Fibroblast of lung (primary cell): ENCODE measurements around the gene LRRC71. TPM values are rescaled to one million over a fixed set of nuclear protein-coding genes. Genes with fewer than 3 reads are reported as not detected.

Experiments used
- DNase-seq, 2 donors: peaks; one replicate each; pipeline versions ENCODE4 v3.0.0 to v3.0.0-alpha.2; 2010; ENCODE audit warnings: low read depth in 2 of 2
- H2AFZ ChIP-seq: 2 replicates; pipeline ENCODE4 v1.5.1; 2012; ENCODE audit warnings: low read length, control low read depth, inconsistent platforms
- H3K27ac ChIP-seq: 2 replicates; pipeline ENCODE4 v1.5.1; 2011; ENCODE audit warnings: low read length, control low read depth; ENCODE audit not compliant: insufficient read depth
- H3K27me3 ChIP-seq: 2 replicates; pipeline ENCODE4 v1.5.1; 2011; ENCODE audit warnings: mild to moderate bottlenecking, low read length; ENCODE audit not compliant: control insufficient read depth, insufficient read depth
- H3K36me3 ChIP-seq: 2 replicates; pipeline ENCODE4 v1.5.1; 2011; ENCODE audit warnings: low read length; ENCODE audit not compliant: control insufficient read depth, insufficient read depth
- H3K4me1 ChIP-seq: 2 replicates; pipeline ENCODE4 v1.5.1; 2011; ENCODE audit warnings: low read length; ENCODE audit not compliant: control insufficient read depth, insufficient read depth; ENCODE audit errors: extremely low read depth
- H3K4me2 ChIP-seq: 2 replicates; pipeline ENCODE4 v1.5.1; 2011; ENCODE audit warnings: low read length, control low read depth; ENCODE audit not compliant: insufficient read depth; ENCODE audit errors: extremely low read depth
- H3K4me3 ChIP-seq, 4 experiments: fragments of 200-600 bp in 1 of 4; sonication (generic) in 1 of 4; replicated peaks in 1 of 4; 2 replicates each; pipeline ENCODE4 v1.5.1; 2011 to 2016; ENCODE audit warnings: low read length in 4 of 4, low read depth in 3 of 4, mild to moderate bottlenecking in 3 of 4, control low read depth in 2 of 4, inconsistent platforms in 1 of 4, mixed read lengths in 1 of 4; ENCODE audit not compliant: insufficient read depth in 1 of 4; ENCODE audit errors: control extremely low read depth in 1 of 4
- H3K79me2 ChIP-seq: 2 replicates; pipeline ENCODE4 v1.5.1; 2012; ENCODE audit warnings: mild to moderate bottlenecking, low read length, inconsistent platforms; ENCODE audit not compliant: control insufficient read depth, insufficient read depth
- H3K9ac ChIP-seq: 2 replicates; pipeline ENCODE4 v1.5.1; 2011; ENCODE audit warnings: mild to moderate bottlenecking, low read length, control low read depth; ENCODE audit not compliant: insufficient read depth
- H3K9me3 ChIP-seq: 2 replicates; pipeline ENCODE4 v1.5.1; 2012; ENCODE audit warnings: low read depth, low read length; ENCODE audit not compliant: control insufficient read depth, insufficient read depth
- H4K20me1 ChIP-seq: 2 replicates; pipeline ENCODE4 v1.5.1; 2011; ENCODE audit warnings: low read length; ENCODE audit not compliant: control insufficient read depth, insufficient read depth; ENCODE audit errors: extremely low read depth
- CTCF ChIP-seq, 2 donors: IDR thresholded peaks in 1 of 2; conservative IDR thresholded peaks in 1 of 2; 1 replicate in 1 of 2; 2 replicates in 1 of 2; pipeline ENCODE4 v1.5.1; 2011 to 2012; ENCODE audit warnings: low read length in 2 of 2, control low read depth in 1 of 2, inconsistent platforms in 1 of 2, low read depth in 1 of 2, mild to moderate bottlenecking in 1 of 2
- EZH2 ChIP-seq: IDR thresholded peaks from 2 replicates; pipeline ENCODE4 v1.5.1; 2012; ENCODE audit warnings: low read length, control low read depth, mild to moderate bottlenecking; ENCODE audit errors: missing control alignments
- polyA plus RNA-seq, 2 donors: library from polyadenylated mRNA; depleted of rRNA in 1 of 2; stranded (reverse) in 1 of 2; unstranded in 1 of 2; fragments of >200 nt; gene quantifications; 2 replicates each; pipeline ENCODE4 v1.2.1, GENCODE V29; 2011 to 2012; ENCODE audit warnings: missing spikeins in 1 of 2
- total RNA-seq: library from RNA; depleted of rRNA; stranded (reverse); fragments of >200 nt; gene quantifications from 2 replicates; pipeline ENCODE4 v1.2.1, GENCODE V29; 2014

Gene LRRC71
- total and polyA plus RNA-seq, 2 donors (not counting 1 experiment from before 2014, with no cell fraction given), result 1.8 TPM; not detected in 1

GRCh38 chr1:156912310-156912709 is 8.1 kb upstream of the LRRC71 start:
- Histone ChIP-seq H3K27ac (no peak overlapping the region), H4K20me1 (no peaks in the 10 kb centered on the region), H3K36me3 (peaks cover 37% of the 10 kb centered on the region), H3K4me3 (no peak overlapping the region), H3K4me1 (peaks cover 13% of the 10 kb centered on the region), H3K9ac (no peak overlapping the region), H3K27me3 (no peaks in the 10 kb centered on the region), H3K9me3 (no peaks in the 10 kb centered on the region), H3K4me2 (no peak overlapping the region), H2AFZ (no peak overlapping the region), H3K79me2 (no peaks in the 10 kb centered on the region)
- DNase-seq, result no peak
- TF ChIP-seq CTCF (conservative IDR thresholded peaks at IDR 0.05 in 1 of 2, IDR thresholded peaks at IDR 0.05 in 1 of 2; ENCODE audit: low read depth in 1 of 2, low read length in 2 of 2) (no peak), EZH2 (no peak)

- TF ChIP-seq EZH2 (no peak), CTCF (conservative IDR thresholded peaks at IDR 0.05 in 1 of 2, IDR thresholded peaks at IDR 0.05 in 1 of 2; ENCODE audit: low read depth in 1 of 2, low read length in 2 of 2) (no peak)
- no peak overlapping the region for H3K4me3 ChIP-seq
- H3K36me3 ChIP-seq, result peaks cover 34% of the 10 kb centered on the region
- no peak overlapping the region for H3K9ac ChIP-seq
- no peak overlapping the region for H3K27ac ChIP-seq
- no peaks in the 10 kb centered on the region for H3K9me3 ChIP-seq
- H2AFZ ChIP-seq, result no peak overlapping the region
- H3K27me3 ChIP-seq, result no peaks in the 10 kb centered on the region
- no peaks in the 10 kb centered on the region for H4K20me1 ChIP-seq
- H3K79me2 ChIP-seq, result no peaks in the 10 kb centered on the region
- no peak overlapping the region for H3K4me2 ChIP-seq
- H3K4me1 ChIP-seq, result peaks cover 10% of the 10 kb centered on the region
- DNase-seq, result no peak
Measured at GRCh38 chr1:156912861-156913808, 7.3 kb upstream of the LRRC71 start.

- Histone ChIP-seq H3K4me2 (no peak overlapping the region), H3K27me3 (no peaks in the 10 kb centered on the region), H3K9ac (no peak overlapping the region), H3K4me3 (no peak overlapping the region), H3K36me3 (peaks cover 28% of the 10 kb centered on the region), H3K4me1 (peaks cover 10% of the 10 kb centered on the region), H3K79me2 (no peaks in the 10 kb centered on the region), H4K20me1 (no peaks in the 10 kb centered on the region), H3K9me3 (no peaks in the 10 kb centered on the region), H2AFZ (no peak overlapping the region), H3K27ac (no peak overlapping the region)
- no peak for DNase-seq
- TF ChIP-seq CTCF (conservative IDR thresholded peaks at IDR 0.05 in 1 of 2, IDR thresholded peaks at IDR 0.05 in 1 of 2; ENCODE audit: low read depth in 1 of 2, low read length in 2 of 2) (no peak), EZH2 (no peak)
Measured at GRCh38 chr1:156913809-156914387, 6.5 kb upstream of the LRRC71 start.
